22Rv1 (cell line): ENCODE data around the gene DDX23.

Experiments used
- H3K27ac ChIP-seq: fragments of 450-650 bp; 2 replicates; pipeline ENCODE4 v1.5.1; 2017
- ZFX ChIP-seq: fragments of 450-650 bp; IDR thresholded peaks from 2 replicates; pipeline ENCODE4 v1.6.1; 2017; ENCODE audit warnings: antibody characterized with exemption, borderline replicate concordance
- TF ChIP-seq, protein P1 (sequence below): fragments of 450-650 bp; IDR thresholded peaks from 2 replicates; pipeline ENCODE4 v1.5.1; 2017; ENCODE audit warnings: mild to moderate bottlenecking

Gene DDX23

GRCh38 chr12:48822139-48822538 lies 29.8 kb downstream of the DDX23 start:
- peak overlapping the region; percentile 18; the same call in 1 of the 2 replicates for H3K27ac ChIP-seq
- TF ChIP-seq ZFX = no peak
- TF ChIP-seq, protein P1, sequence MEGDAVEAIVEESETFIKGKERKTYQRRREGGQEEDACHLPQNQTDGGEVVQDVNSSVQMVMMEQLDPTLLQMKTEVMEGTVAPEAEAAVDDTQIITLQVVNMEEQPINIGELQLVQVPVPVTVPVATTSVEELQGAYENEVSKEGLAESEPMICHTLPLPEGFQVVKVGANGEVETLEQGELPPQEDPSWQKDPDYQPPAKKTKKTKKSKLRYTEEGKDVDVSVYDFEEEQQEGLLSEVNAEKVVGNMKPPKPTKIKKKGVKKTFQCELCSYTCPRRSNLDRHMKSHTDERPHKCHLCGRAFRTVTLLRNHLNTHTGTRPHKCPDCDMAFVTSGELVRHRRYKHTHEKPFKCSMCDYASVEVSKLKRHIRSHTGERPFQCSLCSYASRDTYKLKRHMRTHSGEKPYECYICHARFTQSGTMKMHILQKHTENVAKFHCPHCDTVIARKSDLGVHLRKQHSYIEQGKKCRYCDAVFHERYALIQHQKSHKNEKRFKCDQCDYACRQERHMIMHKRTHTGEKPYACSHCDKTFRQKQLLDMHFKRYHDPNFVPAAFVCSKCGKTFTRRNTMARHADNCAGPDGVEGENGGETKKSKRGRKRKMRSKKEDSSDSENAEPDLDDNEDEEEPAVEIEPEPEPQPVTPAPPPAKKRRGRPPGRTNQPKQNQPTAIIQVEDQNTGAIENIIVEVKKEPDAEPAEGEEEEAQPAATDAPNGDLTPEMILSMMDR = no peak

DNA sequence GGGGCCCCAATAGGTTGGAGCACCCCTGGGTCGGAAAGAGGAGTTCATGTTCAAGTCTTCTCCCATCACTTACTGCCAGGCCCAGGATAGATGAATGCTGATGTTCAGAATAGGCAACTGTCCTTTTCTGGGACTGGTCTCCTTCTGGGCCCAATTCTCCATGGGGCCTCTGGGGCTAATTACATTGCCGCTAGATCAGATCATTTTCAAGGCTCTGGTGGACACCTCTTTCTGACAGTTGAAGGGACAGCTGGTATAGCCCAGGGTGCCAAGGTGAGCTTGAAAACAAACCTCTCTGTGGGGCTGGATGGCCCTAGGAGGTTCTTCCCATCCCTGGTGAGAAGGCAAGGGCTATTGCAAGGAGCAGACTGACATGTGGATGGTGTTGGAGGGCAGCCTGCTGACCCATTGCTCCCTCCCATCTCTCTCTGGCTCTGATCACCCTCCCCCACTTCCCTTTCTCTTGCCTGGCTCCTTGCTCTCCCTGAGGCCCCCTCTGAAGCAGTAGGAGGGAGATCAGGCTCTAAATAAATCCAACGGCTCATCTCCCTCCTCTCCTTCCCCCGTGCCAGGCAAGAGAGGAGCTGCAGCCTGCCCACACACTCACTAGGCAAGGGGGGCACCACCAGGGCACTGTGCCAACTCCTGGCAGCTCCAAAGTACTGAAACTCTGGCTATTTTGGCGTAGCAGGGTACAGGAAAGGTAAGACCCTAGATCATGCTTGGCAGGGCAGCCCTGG lies 31.8 kb downstream of the DDX23 start:
- 0 out of 2 replicates have a peak overlapping the region, but pooled peaks have one; percentile 97 for H3K27ac ChIP-seq
- TF ChIP-seq ZFX = no peak
- TF ChIP-seq, protein P1 = no peak

GRCh38 chr12:48818831-48819590 lies 33.0 kb downstream of the DDX23 start:
- H3K27ac ChIP-seq = peak overlapping the region; percentile 97
- no peak for TF ChIP-seq ZFX
- TF ChIP-seq, protein P1 = peak; percentile 46

GRCh38 chr12:48817873-48818830 lies 33.8 kb downstream of the DDX23 start, which contains the start of gene CACNB3:
Gene CACNB3 (plus strand): TSS chr12:48818496. CDS start chr12:48818930, 434 bp downstream.
- peak within 1 kb of the TSS; percentile 97 for H3K27ac ChIP-seq
- TF ChIP-seq, protein P1 = no peak
- no peak for TF ChIP-seq ZFX

- H3K27ac ChIP-seq = peak overlapping the region; percentile 97
- TF ChIP-seq, protein P1 = no peak
- TF ChIP-seq ZFX = no peak
Observed at GRCh38 chr12:48816143-48816854, 35.7 kb downstream of the DDX23 start.

DNA sequence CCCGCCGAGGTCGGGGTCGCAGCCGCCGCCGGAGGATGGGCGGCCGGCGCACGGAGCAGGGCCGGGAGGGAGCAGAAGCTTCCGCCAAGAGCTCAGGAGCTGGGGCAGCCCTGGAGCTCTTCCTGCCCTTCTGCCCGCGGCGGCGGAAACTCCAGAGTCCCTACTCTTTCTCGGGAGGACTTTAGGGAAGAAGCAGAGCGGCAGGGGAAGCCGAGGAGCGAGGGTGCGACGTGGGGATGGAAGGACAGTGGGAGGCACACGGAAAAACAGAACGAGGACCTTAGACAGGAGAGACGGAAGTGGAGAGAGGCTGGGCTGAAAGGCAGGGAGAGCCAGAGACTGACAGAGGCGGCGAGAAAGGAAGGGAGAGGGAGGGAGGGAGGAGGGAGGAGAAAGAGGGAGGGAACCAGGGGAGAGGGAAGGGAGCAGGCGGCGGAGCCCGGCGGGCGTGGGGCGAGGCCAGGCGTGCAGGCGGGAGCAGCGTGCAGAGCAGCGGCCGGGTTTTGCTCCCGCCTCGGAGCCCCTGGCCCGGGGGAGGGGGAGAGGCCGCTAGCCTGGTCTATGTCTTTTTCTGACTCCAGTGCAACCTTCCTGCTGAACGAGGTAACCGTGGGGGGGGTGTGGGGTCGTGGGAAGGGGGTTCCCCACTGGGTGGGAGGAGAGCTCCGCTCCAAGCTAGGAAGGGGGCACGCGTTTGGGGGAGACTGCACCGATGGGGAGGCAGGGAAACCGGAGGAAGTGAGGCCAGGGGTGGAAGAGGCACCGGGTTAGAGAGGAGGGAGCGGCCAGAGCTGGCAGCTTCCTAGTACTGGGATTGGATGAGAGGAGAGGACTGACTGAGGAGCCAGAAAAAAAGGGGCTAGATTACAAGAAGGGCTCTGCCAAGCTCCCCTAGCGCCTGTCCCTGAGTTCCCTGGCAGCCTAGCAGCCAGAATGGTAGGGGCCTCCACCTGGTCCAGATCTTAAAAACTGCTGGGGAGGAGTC lies 36.5 kb downstream of the DDX23 start:
- H3K27ac ChIP-seq = peak overlapping the region; percentile 97
- TF ChIP-seq, protein P1 = no peak
- no peak for TF ChIP-seq ZFX
